GM18498 (cell line): ENCODE data around the gene CAGE1.
"Not testable (repeated sequence)": the region's sequence is repeated elsewhere in the genome, so short reads cannot be mapped to it uniquely, and the experiment has no call there.

Experiments
- ATAC-seq: cut with Tn5 transposase; IDR thresholded peaks from one replicate; pipeline ENCODE4 v1.9.1; 2021; ENCODE audit warnings: mild to moderate bottlenecking, moderate library complexity; ENCODE audit not compliant: unreplicated experiment

CAGE1 gene

GRCh38 chr6:7341271-7341670, 48.3 kb downstream of the CAGE1 start:
- ATAC-seq, result no peak

- ATAC-seq, result not testable (repeated sequence)
These were observed 50.4 kb downstream of the CAGE1 start for GRCh38 chr6:7339007-7339732.

GRCh38 chr6:7338031-7338430, 51.5 kb downstream of the CAGE1 start:
- no peak for ATAC-seq

- ATAC-seq, result no peak
These were observed 54.0 kb downstream of the CAGE1 start for GRCh38 chr6:7335519-7335918.

- no peak for ATAC-seq
These were observed 54.9 kb downstream of the CAGE1 start for GRCh38 chr6:7334685-7335084.

GRCh38 chr6:7332090-7332745, 57.3 kb downstream of the CAGE1 start:
- no peak for ATAC-seq

- ATAC-seq, result no peak
These were observed 58.1 kb downstream of the CAGE1 start for GRCh38 chr6:7331452-7331851.

- ATAC-seq, result no peak
These were observed 61.3 kb downstream of the CAGE1 start for GRCh38 chr6:7328243-7328642.

- ATAC-seq, result no peak
These were observed 63.8 kb downstream of the CAGE1 start for GRCh38 chr6:7325750-7326149.

- ATAC-seq, result peak; percentile 75
These were observed 65.0 kb downstream of the CAGE1 start for GRCh38 chr6:7324520-7324919.

GRCh38 chr6:7323074-7323473, 66.5 kb downstream of the CAGE1 start:
- no peak for ATAC-seq

- not testable (repeated sequence) for ATAC-seq
These were observed 67.7 kb downstream of the CAGE1 start for GRCh38 chr6:7321866-7322265.

- ATAC-seq, result not testable (repeated sequence)
These were observed 70.1 kb downstream of the CAGE1 start for GRCh38 chr6:7319406-7319805.

- no peak for ATAC-seq
These were observed 72.0 kb downstream of the CAGE1 start for GRCh38 chr6:7317538-7317937.

GRCh38 chr6:7316658-7317533, 72.6 kb downstream of the CAGE1 start:
- no peak for ATAC-seq

- ATAC-seq, result no peak
These were observed 73.6 kb downstream of the CAGE1 start for GRCh38 chr6:7315948-7316365.

GRCh38 chr6:7315087-7315947, 74.2 kb downstream of the CAGE1 start:
- not testable (repeated sequence) for ATAC-seq

- ATAC-seq, result no peak
These were observed 75.1 kb downstream of the CAGE1 start for GRCh38 chr6:7314414-7314813.

- no peak for ATAC-seq
These were observed 75.9 kb downstream of the CAGE1 start for GRCh38 chr6:7313505-7314165.
